ES-I3 (cell line): ENCODE results near the gene MCCC1.
"Not testable (repeated sequence)": the region's sequence is repeated elsewhere in the genome, so short reads cannot be mapped to it uniquely, and the experiment has no call there.

Source experiments
- H3K36me3 ChIP-seq: 2 replicates; pipeline ENCODE4 v1.6.1; 2013; ENCODE audit warnings: mild to moderate bottlenecking, low read length, control low read depth, moderate library complexity; ENCODE audit not compliant: insufficient read depth
- H3K4me1 ChIP-seq: 2 replicates; pipeline ENCODE4 v1.6.1; 2013; ENCODE audit warnings: mild to moderate bottlenecking, control low read depth, low read length; ENCODE audit not compliant: insufficient read depth
- H3K9ac ChIP-seq: 2 replicates; pipeline ENCODE4 v1.6.1; 2013; ENCODE audit warnings: low read depth, mild to moderate bottlenecking, low read length, moderate library complexity
- H3K9me3 ChIP-seq: 2 replicates; pipeline ENCODE4 v1.6.1; 2013; ENCODE audit warnings: mild to moderate bottlenecking, low read length, moderate library complexity; ENCODE audit not compliant: control insufficient read depth, insufficient read depth

Gene MCCC1

GRCh38 chr3:183008800-183009199, 90.5 kb downstream of the MCCC1 start:
- Histone ChIP-seq H3K9me3 (no peaks in the 10 kb centered on the region), H3K9ac (no peak overlapping the region), H3K4me1 (peaks cover 17% of the 10 kb centered on the region), H3K36me3 (no peaks in the 10 kb centered on the region)

DNA sequence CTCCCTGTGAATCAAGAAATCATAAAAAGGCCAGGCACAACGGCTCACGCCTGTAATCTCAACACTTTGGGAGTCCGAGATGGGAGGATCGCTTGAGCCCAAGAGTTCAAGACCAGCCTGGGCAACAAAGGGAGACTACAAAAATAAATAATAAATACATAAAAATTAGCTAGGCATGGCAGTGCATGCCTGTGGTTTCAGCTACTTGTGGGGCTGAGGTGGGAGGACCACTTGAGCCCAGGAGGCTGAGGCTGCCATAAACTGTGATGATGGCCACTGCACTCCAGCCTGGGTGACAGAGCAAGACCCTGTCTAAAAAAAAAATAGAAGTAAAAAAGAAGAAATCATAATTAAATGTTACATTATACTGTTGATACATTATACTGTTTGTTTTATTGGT, 91.0 kb downstream of the MCCC1 start:
- Histone ChIP-seq H3K36me3 (no peaks in the 10 kb centered on the region), H3K9me3 (no peaks in the 10 kb centered on the region), H3K4me1 (peaks cover 17% of the 10 kb centered on the region), H3K9ac (no peak overlapping the region)

- H3K36me3 ChIP-seq = no peaks in the 10 kb centered on the region
Observed at GRCh38 chr3:183006396-183007002, 92.8 kb downstream of the MCCC1 start.

DNA sequence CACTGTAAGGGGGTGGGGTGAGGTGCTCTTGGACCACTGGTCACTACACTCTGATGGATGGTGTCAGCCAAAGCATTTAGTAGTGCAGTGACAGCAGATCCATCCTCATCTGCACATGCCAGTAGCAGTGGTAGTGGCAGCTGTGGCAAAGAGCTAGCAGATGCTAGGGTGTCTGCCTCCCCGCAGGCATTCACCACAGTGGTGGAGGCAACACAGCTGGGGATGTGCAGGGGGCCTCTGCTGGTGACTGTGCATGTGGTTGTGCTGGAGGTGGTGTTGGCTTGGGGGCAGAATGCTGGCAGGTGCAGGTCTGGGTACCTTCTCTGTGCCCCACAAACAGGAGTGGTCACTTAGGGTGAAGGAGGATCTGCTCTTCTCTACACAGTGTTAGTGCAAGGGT, 99.5 kb downstream of the MCCC1 start:
- no peak overlapping the region for H3K9ac ChIP-seq

More at GRCh38 chr3:183006396-183007002, 92.8 kb downstream of the MCCC1 start:
- Histone ChIP-seq H3K9ac (no peak overlapping the region), H3K4me1 (peaks cover 17% of the 10 kb centered on the region), H3K9me3 (no peaks in the 10 kb centered on the region)

GRCh38 chr3:182993486-182994201, 105.7 kb downstream of the MCCC1 start:
- H3K9ac ChIP-seq, H3K4me1 ChIP-seq, H3K9me3 ChIP-seq, H3K36me3 ChIP-seq: not testable (repeated sequence)

More for the DNA sequence above, 99.5 kb downstream of the MCCC1 start:
- H3K4me1 ChIP-seq = no peaks in the 10 kb centered on the region
- H3K9me3 ChIP-seq = no peaks in the 10 kb centered on the region
- H3K36me3 ChIP-seq = no peaks in the 10 kb centered on the region

DNA sequence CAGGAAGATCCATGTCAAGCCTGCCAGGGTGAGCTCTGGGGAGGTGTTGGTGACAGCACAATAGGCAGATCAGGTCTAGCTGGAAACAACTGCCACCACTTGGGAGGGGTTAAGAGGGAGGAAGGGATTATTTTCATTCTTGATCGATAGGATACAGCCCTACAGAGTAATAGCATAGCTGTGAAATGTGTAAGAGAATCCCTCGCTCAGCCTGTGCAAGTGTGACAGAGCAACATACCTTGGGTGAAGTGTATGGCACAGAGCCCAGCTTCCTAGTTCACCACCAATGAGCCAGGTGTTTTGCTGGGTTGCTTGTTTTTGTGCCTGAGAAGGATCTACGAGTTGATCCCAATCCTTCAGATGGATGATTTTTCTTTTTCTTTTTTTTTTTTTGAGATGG, 109.7 kb downstream of the MCCC1 start:
- H3K36me3 ChIP-seq = no peaks in the 10 kb centered on the region
- no peaks in the 10 kb centered on the region for H3K4me1 ChIP-seq
- H3K9me3 ChIP-seq = no peaks in the 10 kb centered on the region
- H3K9ac ChIP-seq = no peak overlapping the region

DNA sequence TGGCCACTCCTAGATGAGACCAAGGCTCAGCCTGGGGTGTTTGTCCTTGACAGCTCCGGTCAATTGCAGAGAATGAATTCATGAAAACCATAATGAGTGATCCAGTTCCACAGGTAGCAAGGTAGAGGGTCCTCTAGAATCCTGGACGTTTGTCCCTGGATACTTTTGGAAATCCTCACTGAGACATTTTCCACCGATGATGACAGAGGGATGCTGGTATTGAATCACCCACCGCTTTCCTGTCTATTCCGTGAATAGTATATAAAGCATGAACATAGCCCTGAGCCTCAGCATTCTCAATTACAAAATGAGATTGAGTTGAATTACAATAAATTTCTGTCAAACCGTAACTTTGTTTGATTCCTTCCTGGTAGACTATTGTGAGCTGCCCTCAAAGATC, 113.3 kb downstream of the MCCC1 start:
- Histone ChIP-seq H3K9ac (no peak overlapping the region), H3K9me3 (no peaks in the 10 kb centered on the region)

DNA sequence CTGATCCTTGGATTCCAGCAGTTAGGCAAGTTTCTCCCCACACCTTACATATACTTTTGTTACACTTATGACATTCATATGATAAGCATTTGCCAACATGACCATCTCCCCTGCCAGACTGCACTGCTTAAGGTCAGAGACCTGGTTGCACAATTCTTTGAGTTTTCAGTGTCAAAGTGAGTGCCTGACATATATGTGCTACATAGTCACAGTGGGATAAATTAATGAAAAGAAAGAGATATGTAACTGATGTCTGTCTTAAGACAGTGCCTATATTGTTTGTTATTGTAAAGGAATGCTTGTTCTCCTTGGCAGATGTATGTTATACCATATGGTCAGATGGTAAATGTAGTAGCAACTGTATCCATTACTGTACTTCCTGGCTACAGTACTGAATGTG, 115.4 kb downstream of the MCCC1 start:
- H3K4me1 ChIP-seq = peaks cover 4% of the 10 kb centered on the region; the same call in 1 of the 2 replicates
- H3K36me3 ChIP-seq = no peaks in the 10 kb centered on the region
- no peaks in the 10 kb centered on the region for H3K9me3 ChIP-seq
- no peak overlapping the region for H3K9ac ChIP-seq

More for the DNA sequence above, 113.3 kb downstream of the MCCC1 start:
- no peaks in the 10 kb centered on the region for H3K36me3 ChIP-seq
- peaks cover 1% of the 10 kb centered on the region; the same call in 1 of the 2 replicates for H3K4me1 ChIP-seq

DNA sequence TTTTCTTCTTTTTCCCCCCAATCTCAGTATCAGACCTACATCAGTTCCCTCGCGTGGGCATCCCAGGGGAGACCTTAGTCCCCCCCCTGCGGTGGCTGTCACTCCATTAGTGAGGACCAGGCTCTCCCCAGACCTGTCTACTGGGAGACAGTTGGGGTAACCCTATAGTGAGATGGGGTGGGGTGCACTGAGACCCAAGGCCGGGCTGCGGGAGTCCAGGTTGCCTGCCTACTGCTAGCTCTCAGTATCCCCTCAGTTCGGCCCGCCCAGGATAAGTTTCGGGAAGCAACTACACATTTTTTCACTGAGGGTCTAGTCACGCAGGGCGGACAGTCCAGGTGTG, 118.3 kb downstream of the MCCC1 start:
- no peaks in the 10 kb centered on the region for H3K9me3 ChIP-seq
- H3K9ac ChIP-seq = peak overlapping the region; percentile 58
- no peaks in the 10 kb centered on the region for H3K36me3 ChIP-seq
- peaks cover 4% of the 10 kb centered on the region; the same call in 1 of the 2 replicates for H3K4me1 ChIP-seq

- H3K9me3 ChIP-seq = no peaks in the 10 kb centered on the region
- no peaks in the 10 kb centered on the region for H3K36me3 ChIP-seq
- peaks cover 4% of the 10 kb centered on the region; the same call in 1 of the 2 replicates for H3K4me1 ChIP-seq
- peak within 1 kb of the TSS; percentile 82 for H3K9ac ChIP-seq
Observed at GRCh38 chr3:182980204-182981037, 118.9 kb downstream of the MCCC1 start, which contains the start of gene DCUN1D1. DCUN1D1 (minus strand) TSS chr3:182980538; CDS start chr3:182980489, 49 bp downstream.

- H3K36me3 ChIP-seq = no peaks in the 10 kb centered on the region
- no peaks in the 10 kb centered on the region for H3K9me3 ChIP-seq
- H3K9ac ChIP-seq = peak overlapping the region; percentile 82
- H3K4me1 ChIP-seq = peaks cover 4% of the 10 kb centered on the region; the same call in 1 of the 2 replicates
Observed at GRCh38 chr3:182979674-182980191, 119.6 kb downstream of the MCCC1 start.

DNA sequence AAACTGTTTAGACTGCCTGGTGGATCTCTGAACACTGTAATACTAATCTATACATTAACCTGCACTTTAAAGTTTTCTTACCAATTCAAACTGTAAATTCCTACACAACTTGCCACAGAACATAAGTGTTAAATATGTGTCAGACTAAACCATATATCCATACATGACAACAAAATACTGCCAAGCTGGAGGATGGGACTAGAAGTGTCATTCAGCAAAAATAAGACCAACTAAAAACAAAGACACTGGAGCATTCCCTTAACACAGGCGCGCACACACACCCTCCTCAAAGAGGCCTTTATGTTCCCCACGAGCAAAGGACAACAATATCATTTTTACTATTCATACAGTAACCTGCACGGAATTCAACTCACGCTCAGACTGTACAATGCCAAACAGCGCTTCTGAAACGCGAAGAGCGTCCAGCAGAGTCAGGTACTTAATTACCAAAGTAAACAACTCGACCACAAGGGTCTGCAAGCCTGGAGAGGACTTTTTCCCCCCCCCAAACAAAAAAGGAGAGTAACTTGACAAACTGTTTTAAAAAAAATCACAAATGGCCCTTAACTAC, 120.1 kb downstream of the MCCC1 start:
- Histone ChIP-seq H3K4me1 (peaks cover 4% of the 10 kb centered on the region; the same call in 1 of the 2 replicates), H3K36me3 (no peaks in the 10 kb centered on the region), H3K9ac (peak overlapping the region; percentile 82), H3K9me3 (no peaks in the 10 kb centered on the region)

DNA sequence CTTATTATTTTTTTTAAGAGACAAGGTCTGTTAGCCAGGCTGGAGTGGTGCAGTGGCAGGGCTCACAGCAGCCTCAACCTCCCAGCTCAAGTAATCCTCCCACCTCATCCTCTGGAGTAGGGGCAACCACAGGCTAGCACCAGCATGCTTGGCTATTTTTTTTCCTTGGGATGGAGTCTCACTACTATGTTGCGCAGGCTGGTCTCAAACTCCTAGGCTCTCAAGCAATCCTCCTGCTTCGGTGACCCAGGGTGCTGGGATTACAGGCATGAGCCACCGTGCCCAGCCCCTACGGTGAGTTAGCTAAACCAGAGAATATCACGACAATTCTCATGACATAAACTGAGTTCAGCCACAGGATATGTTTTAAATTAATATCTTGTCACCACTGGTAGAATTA, 120.9 kb downstream of the MCCC1 start:
- peak overlapping the region; percentile 82; the same call in 1 of the 2 replicates for H3K9ac ChIP-seq
- H3K36me3 ChIP-seq = no peaks in the 10 kb centered on the region
- H3K4me1 ChIP-seq = peaks cover 4% of the 10 kb centered on the region; the same call in 1 of the 2 replicates
- H3K9me3 ChIP-seq = no peaks in the 10 kb centered on the region

- no peak overlapping the region for H3K9ac ChIP-seq
- H3K9me3 ChIP-seq = no peaks in the 10 kb centered on the region
- H3K4me1 ChIP-seq = peaks cover 20% of the 10 kb centered on the region
- H3K36me3 ChIP-seq = no peaks in the 10 kb centered on the region
Observed at GRCh38 chr3:182973047-182973446, 126.2 kb downstream of the MCCC1 start.
